Inflammatory macrophage treated with lipopolysaccharide for 1 hour (primary cell): ENCODE data around the gene EEF1A2.
A peak's percentile ranks its signal among the peaks of the same experiment; 100 is the strongest.

Source experiments
- DNase-seq, 2 donors: peaks; one replicate each; pipeline ENCODE4 v3.0.0-alpha.2; 2020 to 2022

The EEF1A2 gene

GRCh38 chr20:63536997-63537524 is 38.2 kb upstream of the EEF1A2 start, which contains the start of gene PTK6:
PTK6 (minus strand) TSS chr20:63537376; CDS start chr20:63537314, 62 bp downstream.
- peak; percentile 75 to 81 for DNase-seq

GRCh38 chr20:63536241-63536977 is 37.5 kb upstream of the EEF1A2 start:
- DNase-seq: no peak

GRCh38 chr20:63534831-63535651 is 36.2 kb upstream of the EEF1A2 start:
- DNase-seq: no peak

- no peak for DNase-seq
Observed at GRCh38 chr20:63534427-63534830, 35.5 kb upstream of the EEF1A2 start.

GRCh38 chr20:63533871-63534393 is 35.0 kb upstream of the EEF1A2 start:
- DNase-seq: no peak

GRCh38 chr20:63533388-63533787 is 34.5 kb upstream of the EEF1A2 start:
- no peak for DNase-seq

- DNase-seq: no peak
Observed at GRCh38 chr20:63532449-63532971, 33.6 kb upstream of the EEF1A2 start.

GRCh38 chr20:63531686-63532448 is 33.0 kb upstream of the EEF1A2 start:
- DNase-seq: no peak

- no peak for DNase-seq
Observed at GRCh38 chr20:63530788-63531160, 31.9 kb upstream of the EEF1A2 start.

- DNase-seq: no peak
Observed at GRCh38 chr20:63529861-63530787, 31.2 kb upstream of the EEF1A2 start.

- DNase-seq: no peak
Observed at GRCh38 chr20:63529180-63529860, 30.4 kb upstream of the EEF1A2 start.

GRCh38 chr20:63527184-63527583 is 28.3 kb upstream of the EEF1A2 start:
- DNase-seq: no peak

- DNase-seq: no peak
Observed at GRCh38 chr20:63525971-63526370, 27.1 kb upstream of the EEF1A2 start.

GRCh38 chr20:63525185-63525584 is 26.3 kb upstream of the EEF1A2 start:
- DNase-seq: no peak

- DNase-seq: no peak
Observed at GRCh38 chr20:63522981-63523611, 24.2 kb upstream of the EEF1A2 start.

GRCh38 chr20:63522091-63522868 is 23.4 kb upstream of the EEF1A2 start:
- DNase-seq: no peak

- no peak for DNase-seq
Observed at GRCh38 chr20:63521602-63522001, 22.7 kb upstream of the EEF1A2 start.

- peak; percentile 58 to 60 for DNase-seq
Observed at GRCh38 chr20:63520934-63521601, 22.2 kb upstream of the EEF1A2 start.

- DNase-seq: peak; percentile 65 to 85
Observed at GRCh38 chr20:63520504-63520933, 21.6 kb upstream of the EEF1A2 start, which contains the start of gene PPDPF. PPDPF (plus strand) TSS chr20:63520765; CDS start chr20:63521309, 544 bp downstream.
